ENCODE results near the gene MRPL20.
A peak's percentile ranks its signal among the peaks of the same experiment; 100 is the strongest.
"Not testable (repeated sequence)": the region's sequence is repeated elsewhere in the genome, so short reads cannot be mapped to it uniquely, and the experiment has no call there.

The MRPL20 gene

DNA sequence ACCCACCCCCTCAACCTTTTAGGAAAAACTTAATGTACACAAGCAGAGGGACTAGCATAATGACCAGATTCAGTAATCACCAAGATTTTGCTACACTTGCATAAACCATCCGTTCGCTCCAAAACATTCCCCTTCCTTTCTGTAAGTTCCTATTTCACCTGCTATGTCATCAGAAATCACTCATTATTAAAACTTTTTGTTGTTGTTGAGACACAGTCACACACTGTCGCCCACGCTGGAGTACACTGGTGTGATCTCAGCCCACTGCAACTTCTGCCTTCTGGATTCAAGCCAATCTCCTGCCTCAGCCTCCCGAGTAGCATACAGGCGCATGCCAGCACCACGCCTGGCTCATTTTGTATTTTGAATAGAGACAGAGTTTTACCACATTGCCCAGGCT lies 3.4 kb downstream of the MRPL20 start:
- no peak for DNase-seq

DNA sequence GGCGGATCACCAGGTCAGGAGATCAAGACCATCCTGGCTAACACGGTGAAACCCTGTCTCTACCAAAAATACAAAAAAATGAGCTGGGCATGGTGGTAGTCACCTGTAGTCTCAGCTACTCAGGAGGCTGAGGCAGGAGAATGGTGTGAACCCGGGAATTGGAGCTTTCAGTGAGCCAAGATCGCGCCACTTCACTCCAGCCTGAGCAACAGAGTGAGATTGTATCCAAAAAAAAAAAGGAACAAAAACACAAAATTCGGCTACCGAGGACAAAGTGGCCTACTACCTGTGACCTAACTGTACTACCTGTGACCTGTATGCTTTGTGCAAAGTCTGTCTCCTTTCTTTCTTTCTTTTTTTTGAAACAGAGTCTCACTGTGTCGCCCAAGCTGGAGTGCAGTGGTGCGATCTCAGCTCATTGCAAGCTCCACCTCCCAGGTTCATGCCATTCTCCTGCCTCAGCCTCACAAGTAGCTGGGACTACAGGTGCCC lies 4.1 kb downstream of the MRPL20 start:
- DNase-seq = not testable (repeated sequence)

DNA sequence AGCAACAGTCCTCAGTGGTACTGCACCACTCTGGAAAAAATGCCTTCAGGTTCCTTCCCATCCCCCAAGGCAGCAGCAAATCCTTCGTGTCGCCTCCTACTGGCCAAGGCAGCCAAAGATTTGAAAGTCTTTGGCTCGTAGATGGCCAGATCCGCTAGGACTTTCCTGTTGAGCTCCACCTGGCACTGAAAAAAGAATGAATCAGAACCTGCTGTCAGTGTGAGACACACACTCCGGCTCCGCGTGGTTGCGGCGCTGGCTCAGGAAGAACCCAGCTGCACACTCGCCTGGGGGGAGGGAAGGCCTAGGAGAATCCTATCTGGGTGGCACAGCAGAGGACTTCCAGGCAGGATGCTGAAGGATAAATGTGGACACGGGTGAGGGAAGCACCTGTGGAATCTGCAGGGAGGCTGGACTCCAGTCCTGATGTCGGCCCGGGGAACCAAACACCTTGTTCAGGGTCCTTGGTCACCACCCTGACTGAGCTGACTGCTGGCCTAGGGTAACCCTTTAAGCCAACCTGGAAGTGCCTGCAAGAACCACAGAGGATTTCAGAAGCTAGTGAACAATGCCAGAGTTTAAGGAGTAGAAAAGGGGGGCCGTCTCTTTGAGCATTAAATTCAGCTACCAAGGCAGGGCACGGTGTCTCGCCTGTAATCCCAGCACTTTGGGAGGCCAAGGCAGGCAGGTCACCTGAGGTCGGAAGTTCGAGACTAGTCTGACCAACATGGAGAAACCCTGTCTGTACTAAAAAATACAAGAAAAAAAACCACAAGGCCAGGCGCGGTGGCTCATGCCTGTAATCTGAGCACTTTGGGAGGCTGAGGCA lies 4.8 kb downstream of the MRPL20 start:
- peak; percentile 53 for DNase-seq

DNA sequence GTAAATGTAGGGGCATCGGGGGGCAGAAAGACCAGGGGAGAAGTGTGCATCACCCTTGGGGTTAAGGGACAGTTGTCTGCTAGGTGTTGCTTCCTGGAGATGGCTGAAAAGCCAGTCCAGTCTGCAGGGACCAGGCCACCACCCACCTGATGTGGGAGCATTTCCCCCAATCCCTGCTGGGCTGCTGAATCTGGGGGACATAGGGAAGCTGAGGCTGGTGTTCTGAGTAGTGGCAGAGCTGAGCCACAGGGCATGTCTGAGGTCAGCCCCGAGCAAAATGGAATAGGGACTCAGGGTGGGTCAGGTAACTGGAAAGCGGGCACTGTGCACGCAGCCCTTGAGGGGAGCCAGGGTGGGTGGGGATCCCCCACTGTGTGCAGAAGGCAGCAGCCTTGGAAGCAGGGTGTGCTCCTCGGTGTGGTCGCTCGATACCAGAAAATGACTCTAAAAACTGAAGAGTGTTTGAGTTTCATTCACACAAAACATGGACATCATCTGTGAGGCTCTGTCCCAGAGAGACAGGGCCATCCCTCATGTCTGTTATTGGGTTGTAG lies 5.6 kb downstream of the MRPL20 start:
- DNase-seq = no peak

DNA sequence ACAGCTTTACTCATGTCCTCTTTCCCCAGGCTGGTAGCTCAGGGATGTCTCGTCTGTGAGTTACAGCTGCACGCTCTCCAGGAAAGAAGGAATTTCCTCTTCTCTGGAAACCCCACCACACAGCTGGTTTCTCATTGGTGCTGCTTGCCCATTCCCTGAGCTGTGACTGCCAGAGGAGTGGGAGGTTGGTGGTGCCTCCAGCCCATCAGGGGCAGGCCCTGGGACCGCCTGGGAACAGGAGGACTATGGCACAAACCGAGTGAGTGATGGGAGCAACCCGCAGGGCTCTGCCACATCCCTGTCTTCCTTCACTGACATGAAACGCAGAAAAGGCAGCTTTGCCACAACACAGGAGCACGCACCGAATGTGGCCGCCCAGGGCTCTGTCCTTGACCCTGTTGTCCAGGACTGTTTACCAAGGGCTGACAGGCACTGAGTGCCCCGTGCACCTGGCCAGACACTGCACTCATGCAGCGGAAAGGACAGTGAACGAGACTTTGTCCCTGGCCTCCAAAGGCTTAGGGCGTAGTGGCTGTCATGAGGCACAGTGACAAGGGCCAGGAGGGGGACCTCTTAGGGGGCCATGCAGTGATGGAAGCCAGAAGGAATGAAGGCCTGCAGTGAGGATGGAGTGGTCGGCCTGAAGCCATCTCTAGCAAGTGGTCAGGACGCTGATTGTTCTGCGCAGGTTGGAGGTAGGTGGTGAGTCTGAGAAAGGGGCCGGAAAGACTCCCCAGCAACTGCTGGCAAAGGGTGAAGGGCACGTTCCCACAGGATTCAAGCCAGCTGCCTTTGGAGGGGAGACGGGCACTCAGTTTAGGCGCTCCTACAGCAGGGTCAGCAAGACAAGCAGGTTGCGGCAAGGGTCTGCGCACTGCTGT lies 6.3 kb downstream of the MRPL20 start:
- DNase-seq = no peak

DNA sequence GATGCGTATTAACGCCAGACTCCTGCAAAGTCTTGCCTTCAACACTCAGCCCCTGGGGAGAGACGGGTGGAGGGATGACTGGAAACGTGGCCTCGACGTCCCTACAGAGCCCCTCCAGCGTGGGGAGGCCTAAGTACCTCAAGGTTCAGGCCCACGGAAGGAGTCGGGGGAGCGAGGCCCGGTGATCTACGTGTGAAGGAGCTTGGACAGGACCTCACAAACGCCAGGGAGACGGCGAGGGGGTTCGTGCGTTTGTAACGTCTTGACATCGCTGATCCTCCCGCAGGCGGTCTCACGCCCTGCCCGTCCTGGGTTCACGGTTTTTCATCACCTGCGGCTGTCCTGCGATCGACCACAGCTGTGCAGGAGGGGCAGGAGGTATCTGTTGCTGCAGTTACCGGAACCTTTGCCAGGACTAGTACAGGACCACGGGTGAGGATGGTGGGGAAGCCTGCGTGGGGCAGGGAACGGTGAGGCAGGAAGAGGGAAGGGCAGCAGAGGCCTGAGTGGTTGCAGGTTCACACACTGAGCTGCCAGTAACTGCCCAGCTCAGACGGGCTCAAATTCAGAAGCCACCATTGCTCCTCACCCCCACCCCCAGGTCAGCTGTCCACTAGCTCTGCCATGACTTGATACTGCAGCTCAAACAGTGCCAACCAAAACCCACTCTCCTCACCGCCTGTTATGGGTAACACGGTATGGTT lies 7.1 kb downstream of the MRPL20 start:
- DNase-seq = peak; percentile 13

DNA sequence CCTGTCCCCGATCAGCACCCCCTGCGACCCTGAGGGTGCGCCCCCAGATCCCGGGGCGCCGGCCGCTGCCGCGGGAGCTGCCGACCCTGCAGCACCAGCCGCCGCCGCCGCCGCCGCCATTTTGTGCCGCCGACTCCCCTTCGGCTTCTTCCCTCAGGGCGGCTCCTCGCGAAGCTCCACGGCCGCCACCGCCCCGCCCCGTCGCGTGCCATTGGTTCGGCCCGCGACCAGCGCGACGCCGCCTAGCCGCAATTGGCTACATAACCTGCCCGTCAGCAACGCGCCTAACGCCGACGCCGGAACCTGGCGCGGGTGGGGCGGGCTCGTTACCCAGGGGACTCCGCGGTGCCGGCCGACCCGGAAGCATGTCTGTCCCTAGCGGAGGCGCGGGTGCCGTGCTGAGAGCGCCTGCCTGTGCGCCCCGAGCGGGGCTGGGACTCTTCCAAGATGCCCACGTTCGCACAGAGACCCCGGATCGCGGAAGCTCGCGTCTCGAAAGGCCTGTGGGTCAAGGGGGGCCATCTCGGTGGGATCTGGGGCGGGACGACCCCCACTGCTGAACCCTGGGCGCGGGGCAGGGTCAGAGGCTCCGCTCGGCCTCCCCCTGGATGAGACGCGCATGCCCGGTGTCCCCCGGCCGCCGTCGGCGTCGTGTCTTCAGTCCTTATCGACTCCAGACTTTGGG lies 7.8 kb downstream of the MRPL20 start, which contains the start of gene CCNL2:
Gene CCNL2 (minus strand): TSS at position 149 of the 685 bp plus-strand sequence. CDS start 29 bp downstream, at position 120.
- DNase-seq = peak; percentile 100

DNA sequence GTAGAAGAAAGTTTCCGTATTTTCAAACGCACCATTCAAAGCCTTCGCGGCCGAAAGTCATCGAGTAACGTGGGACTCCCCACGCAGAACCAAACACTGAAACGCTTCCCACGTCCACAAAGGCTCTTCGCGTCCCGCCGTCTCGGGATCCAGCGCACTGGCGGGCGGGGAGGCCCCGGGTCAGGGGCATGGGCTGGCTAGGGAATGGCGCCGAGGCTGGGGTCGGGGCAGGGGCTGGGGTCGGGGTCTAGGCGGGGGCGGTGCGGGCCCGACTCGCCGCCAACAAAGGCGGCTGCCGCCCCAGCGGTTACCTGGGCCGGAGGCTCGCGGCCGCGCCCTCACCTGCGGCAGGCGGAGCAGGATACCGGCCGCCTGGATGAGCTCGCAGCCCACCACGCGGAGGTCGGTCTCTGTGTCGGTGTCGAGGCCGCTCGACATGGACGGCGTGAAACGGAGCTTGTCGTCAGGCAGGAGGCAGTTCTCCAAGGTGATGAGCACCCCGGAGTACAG lies 8.4 kb downstream of the MRPL20 start:
- DNase-seq = no peak

DNA sequence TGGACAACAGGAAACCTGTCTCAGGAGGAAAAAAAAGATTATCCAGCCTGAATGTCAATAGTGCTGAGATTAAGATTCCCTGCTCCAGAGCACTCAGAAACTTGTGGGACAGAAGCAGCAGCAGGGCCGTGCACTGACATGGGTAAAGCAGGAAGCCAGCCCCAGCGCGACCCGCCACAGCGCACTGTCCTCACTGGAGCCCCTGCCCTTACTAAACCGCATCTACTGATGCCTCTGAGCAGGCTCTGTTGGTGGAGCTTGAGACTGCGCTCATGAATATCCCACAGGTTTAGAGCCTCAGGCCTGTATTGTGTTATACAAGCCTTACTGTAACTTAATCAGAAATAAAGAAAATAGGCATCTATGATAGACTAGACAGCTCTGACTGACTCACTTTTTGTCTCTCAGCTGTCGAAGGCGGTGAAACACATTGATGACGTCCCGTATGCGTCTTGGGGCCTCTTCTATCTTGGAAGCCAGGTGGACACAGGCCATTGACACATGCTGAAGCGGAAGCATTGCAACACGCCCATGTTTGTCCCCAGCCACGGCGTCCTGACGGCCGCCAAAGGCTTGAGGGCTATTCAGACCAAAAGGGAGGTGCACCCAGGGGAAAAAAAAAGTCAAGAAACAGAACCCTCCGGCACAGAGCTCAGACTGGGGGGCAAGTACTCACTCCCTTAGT lies 9.1 kb downstream of the MRPL20 start:
- no peak for DNase-seq

DNA sequence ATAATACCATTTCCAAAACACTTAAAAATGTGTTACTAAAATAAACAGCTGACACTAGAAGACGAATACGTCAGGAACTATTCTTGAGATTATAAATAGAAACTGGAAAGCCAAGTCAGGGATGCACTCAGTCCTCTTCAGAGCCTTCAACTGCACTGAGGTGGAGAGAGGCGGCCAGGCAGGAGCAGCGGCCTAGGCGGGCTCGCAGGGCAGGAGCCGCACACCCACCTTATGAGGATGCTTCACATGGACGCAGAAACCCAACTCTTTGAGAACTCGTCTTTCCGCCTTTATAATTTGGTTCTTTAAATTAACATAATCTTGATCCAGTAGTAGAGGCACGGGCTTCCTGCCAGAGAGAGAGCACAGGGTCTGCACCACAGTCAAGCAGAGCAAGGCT lies 11.9 kb downstream of the MRPL20 start:
- no peak for DNase-seq

DNA sequence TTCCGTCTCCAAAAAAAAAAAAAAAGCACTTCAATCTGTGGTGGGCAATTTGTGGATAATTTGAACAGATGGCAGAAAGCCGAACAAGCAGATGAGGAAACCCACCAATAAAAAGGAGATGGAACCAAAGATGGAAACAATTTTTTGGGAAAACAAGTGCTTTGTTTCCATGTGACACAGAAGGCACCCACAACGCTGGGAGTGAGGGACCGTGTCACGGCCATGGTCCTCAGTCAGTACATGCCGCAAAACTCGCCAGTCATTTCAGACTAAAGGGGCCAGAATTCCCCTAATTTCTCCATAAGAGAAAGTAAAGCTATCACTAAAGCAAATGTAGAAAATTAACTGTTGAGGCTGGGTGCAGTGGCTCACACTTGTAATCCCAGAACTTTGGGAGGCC lies 13.0 kb downstream of the MRPL20 start:
- no peak for DNase-seq

DNA sequence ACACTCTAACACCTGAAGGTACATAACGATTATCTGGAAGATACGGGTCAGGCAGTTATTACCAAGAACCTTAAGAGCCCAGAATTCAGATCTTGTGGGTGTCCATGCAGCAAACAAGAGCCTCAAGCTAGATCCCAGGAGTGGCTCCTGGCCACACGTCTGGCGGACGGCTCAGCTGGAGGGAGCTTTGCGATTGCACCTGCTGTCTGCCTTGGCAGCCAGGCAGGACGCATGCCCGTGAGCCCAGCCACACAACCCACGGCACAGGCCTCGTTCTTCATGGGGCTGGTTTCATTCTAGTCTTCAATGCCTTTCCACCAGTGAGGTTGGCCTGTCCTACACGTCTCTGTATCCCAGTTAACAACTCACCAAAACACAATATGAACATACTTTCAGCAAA lies 13.7 kb downstream of the MRPL20 start:
- no peak for DNase-seq

DNA sequence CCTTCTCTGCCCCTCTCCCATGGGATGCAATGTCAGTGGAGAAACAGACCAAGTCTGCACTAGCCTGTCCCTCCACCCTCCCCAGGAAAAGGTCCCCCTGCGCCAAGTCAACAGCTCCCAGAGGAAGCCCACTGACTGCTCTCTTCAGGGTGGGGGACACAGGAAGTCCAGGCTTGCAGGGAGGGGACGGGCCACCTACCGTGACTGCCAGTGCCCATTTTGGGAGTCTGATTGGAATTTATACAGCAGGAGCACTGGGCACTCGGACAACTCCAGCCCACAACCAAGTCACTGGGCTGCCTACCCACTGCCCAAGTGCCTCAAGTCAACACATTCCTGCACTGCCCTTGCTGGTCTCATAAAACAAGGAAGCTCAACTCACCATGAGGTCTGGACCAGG lies 14.1 kb downstream of the MRPL20 start:
- DNase-seq = no peak

DNA sequence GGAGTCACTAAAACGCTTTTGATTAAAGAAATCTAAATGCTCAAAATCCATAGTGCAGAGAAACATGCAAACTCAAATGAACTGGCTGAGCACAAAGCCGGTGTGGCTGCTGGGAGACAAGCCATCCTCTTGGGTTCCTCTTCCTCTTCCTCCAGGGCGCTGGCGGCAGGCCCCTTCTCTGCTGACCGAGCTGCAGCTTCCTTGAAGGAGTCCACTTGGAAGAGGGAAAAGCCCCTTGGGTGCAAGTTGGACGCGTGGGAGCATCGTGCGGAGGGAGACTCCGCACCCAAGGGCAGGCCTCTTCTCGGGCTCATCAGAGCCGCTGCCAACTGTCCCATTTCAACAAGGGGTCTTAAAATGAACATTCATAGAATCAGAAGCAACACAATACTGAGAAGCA lies 15.9 kb downstream of the MRPL20 start:
- no peak for DNase-seq

DNA sequence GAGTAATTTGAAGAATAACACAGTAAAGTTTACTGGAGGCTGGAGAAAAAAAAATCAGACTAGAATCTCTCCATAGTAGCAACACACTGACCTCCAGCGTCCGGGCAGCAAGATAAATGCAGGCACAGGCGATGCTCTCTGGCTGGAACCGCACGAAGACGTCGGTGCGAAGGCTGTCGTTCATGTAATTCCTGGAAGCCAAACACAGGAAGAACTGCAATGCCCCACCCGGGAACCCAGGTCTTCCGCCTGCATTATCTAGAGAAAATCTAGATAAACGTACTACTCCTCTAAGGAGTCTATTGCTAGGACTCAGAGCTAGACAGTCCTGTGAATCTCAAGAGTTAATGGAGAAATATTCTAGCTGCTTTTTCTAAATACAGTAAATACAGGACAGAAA lies 16.4 kb downstream of the MRPL20 start:
- DNase-seq = no peak

DNA sequence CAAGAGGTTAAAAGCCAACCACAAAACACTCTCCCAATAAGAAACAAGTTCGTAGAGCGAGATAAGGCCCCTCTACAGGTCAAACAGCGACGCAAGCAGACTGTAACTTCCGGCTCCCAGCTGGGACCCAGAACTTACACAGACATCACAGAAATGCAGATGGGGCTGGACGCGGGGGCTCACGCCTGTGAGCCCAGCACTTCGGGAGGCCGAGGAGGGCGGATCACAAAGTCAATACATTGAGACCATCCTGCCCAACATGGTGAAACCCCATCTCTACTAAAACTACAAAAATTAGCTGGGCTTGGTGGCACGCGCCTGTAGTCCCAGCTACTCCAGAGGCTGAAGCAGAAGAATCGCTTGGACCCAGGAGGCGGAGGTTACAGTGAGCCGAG lies 19.0 kb downstream of the MRPL20 start:
- DNase-seq = no peak

DNA sequence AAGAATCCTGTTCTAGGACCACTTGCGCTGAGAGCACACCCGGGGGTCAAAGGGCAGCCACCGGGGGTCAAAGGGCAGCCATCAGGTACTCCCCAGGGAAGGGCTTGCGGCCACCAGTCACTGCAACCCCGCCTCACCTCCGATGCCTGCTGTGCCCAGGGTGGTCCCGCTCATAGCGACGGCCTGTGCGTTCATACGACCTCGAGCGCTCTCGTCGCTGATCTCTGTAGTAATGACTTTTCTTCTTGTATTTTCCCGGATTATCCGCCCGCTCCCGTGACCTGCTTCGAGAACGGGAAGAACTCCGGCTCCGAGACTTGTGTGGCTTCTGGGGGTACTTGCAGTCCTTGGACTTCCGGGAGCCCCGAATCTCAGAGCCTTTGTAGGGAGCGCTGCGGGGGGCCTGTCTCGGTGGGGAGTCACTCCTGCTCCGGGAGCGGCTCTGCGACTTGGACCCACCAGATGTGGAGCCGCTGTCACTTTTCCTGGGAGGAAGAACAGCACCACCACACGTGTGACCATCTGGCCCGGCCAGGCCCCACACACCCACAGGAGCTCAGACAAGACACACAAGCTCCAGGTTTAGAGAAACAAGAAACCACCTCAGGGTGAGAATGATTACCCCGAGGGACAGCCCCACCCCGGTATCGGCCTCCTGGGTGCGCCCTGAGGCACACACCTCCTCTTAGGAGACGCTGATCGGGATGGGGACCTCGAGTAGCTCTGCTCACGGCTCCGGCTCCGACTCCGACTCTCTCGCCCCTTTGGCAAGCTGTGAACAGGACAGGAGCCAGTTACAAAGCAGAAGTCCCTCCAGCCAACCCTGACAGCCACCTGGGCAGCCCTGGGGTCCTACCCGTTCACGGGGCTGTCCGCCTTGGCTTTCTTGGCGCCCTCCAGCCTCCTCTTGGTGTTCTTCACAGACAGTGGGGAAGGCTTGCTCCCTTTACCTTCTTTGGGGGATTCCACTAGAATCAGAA lies 19.7 kb downstream of the MRPL20 start:
- no peak for DNase-seq

DNA sequence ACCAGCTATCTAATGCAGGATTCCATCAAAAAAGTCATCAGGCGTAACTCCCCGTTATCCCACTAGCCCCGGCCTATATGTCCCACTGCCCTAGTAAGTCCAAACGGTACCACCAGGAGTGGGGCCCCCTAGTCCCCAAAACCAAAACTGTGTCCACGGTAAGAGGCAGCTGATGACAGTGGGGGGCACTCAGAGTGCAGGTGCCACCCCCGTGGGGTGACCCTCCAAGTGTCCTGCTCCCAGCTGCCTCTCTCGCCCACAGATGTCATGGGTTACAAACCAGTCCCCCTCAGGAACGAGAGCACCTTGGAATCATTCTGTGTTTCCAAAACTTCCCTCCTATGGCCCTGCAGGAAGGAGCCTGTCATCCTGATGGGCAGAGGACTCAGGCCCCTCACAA lies 21.2 kb downstream of the MRPL20 start:
- no peak for DNase-seq

DNA sequence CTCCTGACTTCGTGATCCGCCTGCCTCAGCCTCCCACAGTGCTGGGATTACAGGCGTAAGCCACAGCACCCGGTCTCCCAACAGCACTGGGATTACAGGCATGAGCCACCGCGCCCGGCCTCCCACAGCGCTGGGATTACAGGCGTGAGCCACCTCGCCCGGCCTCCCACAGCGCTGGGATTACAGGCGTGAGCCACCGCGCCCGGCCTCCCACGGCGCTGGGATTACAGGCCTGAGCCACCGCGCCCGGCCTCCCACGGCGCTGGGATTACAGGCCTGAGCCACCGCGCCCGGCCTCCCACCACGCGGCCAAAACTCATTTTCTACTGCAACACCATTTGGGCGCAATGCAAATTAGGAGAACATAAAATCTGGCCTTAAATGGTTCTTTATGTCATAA lies 21.8 kb downstream of the MRPL20 start:
- DNase-seq = not testable (repeated sequence)

DNA sequence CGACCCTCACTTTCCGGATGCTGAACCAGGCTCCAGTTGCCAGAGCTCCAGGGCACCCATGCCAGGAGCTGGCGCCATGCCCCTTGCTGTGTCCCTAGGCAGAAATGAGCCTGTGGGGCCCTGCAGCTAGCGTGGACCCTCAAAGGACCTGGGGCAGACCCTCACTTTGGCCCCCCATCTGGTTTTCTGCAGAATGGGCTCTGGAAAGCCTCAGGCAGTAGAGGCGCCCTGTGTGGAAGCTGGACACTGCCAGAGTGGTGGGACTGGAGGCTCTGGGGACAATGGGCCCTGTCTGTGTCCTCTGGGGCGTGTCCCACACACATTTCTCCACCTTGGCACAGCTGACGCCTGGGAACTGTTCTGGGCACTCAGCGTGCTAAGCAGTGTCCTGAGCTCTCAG lies 25.8 kb downstream of the MRPL20 start:
- no peak for DNase-seq
